GM18858 (cell line): ENCODE results near the gene ZNF503.

Experiments used
- ATAC-seq: cut with Tn5 transposase; IDR thresholded peaks from one replicate; pipeline ENCODE4 v1.9.1; 2021; ENCODE audit not compliant: unreplicated experiment

Gene ZNF503

DNA sequence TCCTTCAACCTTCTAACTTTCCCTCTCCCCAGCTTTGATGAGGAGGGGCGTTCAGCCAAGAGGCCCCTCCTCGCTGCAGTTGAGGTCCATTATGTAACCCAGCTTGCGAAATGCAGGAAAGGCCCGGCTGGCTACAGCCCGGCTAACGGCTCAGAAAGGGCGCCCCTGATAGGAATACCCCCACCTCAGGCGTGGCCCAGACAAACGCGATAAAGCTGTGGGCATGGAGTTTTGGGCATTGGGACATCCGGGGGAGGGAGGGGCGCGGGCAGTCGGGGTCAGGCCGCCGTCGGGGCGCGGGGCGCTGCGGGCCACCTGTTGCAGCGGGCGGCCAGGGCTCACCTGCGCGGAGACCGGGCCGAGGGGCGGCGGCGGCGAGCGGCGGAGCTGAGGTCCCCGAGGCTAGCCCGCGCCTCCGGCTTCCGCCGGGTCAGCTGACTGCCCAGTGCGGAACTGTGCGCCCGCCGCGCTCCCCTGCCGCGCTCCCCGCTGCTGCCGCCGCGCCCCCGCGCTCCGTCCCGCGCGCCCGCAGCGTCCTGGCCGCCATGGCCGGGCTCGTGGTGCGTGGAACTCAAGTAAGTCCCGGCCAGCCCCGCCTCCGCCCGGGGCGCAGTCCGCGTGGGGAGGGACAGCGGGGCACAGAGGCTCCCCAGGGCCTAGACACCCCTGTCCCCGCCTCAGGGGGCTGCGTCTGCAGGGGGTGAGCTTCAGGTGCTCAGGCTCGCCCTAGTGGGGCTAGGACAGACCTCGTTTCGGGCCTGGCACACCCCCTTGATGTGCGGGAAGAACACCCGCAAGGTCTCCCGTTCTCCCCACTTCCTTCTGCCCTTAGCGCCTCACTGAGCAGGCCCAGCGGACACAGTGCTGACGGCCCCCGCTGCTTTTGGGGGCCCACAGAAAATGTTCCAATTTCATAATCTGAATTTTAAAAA lies 29.9 kb upstream of the ZNF503 start, which contains the start of gene LRMDA:
LRMDA (plus strand) TSS at position 445 of the 932 bp plus-strand sequence.
- ATAC-seq: no peak

DNA sequence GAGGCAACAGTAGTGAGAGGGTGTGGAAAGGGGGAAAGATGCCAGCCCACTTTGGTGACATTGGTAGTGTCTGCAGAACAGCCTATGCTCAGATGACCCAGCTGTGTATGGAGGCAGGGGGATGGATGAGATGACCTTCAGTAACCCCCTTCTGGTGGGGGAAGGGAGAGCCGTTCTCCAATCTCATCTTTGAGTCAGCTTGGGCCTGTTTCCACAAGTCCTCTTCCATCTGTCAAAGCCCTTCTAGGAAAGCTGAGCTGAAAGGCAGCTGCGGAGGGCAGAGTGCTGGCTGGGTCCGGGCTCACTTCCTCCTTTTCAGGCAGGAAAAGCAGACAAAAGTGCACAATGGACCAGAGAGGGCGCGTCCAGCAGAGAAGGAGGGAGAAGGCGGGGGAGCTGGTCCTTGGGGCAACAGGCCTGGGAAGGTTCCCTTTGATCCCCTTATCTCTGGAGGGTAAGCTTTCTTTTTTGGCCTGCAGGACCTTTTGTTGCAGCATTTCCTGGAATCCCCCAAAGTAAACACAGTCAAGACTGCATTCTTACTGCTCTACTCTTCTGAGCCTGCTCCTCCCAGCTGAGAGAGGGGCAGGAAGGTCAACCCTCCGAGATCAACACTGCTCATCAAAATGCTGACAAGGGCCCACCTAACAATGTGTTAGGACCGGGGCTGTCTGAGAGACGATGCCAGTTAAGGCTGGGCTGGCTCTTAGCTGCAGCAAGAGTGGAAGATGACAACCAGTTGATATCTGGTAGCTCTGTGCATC lies 28.6 kb upstream of the ZNF503 start:
- no peak for ATAC-seq

DNA sequence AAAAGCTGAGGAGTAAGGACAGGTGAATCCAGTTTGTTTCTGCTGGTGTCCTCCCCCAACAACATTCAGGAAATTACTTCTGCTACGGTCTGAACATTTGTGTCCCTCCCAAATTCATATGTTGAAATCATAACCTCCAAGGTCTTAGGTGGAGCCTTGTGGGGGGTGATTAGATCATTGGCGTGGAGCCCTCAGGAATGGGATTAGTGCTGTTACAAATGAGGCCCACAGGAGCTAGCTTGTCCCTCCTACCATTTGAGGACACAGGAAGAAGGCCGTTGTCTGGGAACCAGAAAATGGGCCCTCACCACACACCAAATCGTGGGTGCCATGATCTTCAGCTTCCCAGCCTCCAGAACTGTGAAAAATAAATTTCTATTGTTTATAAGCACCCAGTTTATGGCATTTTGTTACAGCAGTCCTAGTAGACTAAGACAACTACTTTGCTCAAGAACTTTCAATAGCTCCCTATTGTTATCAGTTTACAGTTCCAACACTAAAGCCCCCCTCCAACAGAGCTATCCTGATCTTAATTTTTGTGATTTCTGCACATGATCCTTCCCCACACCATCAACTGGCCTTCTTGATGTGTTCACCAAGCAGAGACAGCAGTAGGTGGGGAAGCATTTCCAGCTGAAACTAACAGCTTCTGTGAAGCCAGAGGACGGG lies 27.7 kb upstream of the ZNF503 start:
- ATAC-seq: no peak

DNA sequence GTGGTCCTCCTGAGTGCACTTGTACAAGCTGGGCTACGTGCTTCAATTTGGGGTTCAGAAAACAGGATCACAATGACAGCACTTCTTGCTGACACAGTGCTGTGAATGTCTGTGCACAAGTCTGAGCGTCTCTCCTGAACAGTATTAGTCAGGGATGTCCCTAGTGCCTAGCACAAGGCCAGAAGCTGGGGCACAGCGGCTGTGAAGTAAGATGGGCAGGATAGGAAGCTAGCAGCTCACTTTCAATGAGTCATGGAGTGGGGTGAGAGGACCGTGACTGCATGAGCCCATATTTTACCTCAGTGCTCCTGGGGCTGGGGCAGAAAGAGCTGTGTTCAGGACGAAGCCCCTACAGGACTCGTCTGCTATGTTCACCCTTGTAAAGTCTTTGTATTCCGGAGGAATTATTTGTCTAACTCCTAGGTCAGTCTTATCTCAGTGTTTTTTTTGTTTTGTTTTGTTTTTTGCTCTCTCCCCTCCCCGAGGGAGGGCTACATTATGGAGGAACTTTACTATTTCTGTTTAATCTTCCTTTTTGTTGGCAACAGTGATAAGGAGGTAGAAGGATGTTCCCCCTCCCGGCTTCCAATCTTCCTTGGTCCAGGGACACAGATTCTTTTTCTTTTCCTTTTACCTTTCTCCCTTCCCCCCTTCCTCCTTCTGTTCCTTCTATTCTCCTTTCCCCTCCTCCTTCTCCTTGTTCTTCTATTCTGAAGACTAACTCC lies 27.0 kb upstream of the ZNF503 start:
- no peak for ATAC-seq

DNA sequence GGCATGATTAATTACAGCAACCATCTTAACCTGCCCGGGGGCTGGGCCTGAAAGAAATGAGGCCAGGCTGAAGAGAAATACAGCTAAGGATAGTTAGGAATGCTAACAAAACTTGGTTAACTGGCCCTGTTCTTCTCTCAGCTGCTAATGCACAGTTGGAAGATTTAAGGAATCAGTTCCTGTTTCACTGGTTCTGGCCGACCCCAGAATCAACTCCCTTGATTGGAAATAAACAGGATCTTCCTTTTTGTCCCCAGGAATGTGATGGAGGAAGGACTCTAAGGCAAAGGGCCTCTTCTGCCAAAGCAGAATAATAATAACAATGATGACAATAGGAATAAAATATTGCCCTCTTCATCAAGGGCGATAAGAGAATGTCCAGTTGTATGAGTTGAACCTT lies 26.4 kb upstream of the ZNF503 start:
- no peak for ATAC-seq

DNA sequence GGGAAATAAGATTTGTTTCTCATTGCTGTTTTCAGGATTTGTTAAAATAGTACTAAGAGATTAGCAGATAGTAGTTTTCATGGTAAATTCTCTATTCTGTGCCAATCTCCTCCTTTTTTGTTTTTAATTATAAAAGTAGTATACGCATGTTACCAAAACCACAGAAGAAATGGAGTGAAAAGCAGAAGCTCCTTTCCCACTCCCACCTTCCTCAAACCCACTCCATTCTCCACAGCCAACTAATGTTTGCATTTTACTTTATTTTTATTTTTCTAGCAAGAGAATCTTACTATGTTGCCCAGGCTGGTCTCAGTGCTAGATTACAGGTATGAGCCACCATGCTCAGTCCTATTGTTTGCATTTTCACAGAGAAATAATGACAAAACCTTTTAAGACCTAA lies 25.3 kb upstream of the ZNF503 start:
- no peak for ATAC-seq

DNA sequence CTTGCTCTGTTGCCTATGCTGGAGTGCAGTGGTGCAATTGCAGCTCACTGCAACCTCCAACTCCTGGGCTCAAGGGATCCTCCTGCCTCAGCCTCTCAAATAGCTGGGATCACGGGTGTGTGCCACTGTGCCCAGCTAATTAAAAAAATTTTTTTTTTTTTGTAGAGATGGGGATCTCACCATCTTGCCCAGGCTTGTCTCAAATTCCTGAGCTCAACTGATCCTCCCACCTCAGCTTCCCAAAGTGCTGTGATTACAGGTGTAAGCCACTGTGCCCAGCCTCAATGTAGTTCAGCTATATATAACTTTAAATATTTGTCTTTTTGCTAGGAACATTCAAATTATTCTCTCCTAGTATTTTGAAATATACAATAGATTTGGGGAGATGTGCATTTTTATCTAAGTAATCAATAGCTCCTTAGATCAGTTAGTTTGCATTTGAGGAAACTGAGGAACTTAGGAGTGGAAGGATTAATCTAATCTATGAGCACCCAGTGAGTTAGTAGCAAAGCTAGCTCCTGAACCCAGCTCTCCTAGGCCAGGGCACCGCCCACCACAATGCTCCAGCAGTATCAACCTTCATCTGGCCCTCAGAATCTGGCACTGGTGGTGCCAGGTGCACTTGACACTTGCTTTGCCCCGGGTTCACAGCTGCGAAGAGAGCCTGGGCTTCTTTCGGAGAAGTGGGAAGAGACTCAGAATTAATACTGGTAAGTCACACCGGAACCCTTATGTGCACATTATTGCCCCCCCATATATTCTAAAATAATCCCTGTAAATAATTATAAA lies 23.9 kb upstream of the ZNF503 start:
- no peak for ATAC-seq

DNA sequence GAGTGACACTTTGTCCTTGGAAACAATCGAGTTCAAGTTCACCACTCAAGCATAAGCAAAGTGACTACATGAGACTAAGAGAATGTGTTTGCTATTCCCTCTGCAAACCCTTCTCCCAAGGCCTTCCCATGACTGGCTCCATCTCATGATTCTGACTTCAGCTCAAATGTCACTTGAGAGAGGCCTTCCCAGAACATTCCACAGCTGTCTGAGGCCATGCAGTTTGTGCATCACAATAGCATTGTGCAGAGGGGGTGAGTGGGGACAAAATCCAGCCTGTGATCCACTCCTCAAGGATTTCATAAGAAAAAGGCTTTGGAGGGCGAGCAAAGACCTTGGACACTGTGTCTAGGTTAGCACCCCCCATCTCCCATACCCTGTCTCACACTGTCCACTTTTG lies 23.0 kb upstream of the ZNF503 start:
- no peak for ATAC-seq

DNA sequence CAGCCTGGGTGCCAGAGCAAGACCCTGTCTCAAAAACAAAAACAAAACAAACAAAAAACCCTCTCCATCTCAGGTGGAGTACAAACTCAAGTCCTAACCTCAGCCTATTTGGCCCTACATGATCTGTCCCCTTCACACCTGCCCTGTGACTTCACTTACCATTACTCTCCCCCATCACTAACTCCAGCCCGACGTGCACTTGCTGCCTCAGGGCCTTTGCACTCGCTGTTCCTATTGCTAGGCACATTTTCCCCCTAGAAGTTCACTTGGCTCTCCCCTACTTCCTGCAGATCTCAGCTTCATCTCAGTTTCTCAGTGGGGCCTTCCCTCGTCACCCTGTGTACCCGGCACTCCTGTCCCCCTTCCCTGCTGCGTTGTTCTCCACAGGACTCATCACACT lies 21.3 kb upstream of the ZNF503 start:
- ATAC-seq: no peak

DNA sequence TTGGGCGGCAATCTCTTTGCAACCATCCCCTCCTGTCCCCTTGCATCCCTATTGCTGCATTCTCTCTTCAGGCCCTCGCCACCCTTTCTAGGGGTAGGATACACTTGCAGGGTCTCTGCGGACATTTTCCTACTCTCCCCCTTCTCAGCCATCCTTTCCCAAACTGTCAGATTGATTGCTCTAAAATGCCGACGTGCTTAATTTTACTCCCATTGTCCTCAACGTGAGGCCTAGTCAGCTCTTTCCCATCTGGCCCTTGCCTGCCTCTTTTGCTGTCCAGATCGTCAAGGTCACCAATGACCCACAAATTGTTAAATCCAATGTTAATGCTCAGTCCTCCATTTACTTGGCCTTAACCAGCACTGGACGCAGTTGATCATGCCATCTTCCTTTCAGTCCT lies 17.1 kb upstream of the ZNF503 start:
- no peak for ATAC-seq

DNA sequence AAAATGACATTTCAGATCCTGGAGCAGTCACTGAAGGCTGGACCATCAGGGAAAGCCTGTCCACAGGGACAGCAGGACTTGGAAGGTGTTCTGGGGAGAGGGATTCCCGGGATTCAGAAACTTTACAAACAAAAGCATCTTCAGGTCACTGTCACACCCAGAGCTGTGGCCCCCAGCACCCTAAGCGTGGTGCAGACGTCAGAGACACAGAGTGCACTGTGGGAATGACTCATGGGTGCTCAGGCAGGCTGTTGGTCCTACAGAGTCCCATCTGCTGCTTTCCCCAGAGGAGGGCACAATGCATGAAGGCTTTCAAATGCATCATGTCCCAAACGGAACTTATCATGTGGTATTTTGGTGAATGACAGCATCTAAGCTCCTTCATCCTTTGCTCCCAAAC lies 16.7 kb upstream of the ZNF503 start:
- ATAC-seq: no peak

DNA sequence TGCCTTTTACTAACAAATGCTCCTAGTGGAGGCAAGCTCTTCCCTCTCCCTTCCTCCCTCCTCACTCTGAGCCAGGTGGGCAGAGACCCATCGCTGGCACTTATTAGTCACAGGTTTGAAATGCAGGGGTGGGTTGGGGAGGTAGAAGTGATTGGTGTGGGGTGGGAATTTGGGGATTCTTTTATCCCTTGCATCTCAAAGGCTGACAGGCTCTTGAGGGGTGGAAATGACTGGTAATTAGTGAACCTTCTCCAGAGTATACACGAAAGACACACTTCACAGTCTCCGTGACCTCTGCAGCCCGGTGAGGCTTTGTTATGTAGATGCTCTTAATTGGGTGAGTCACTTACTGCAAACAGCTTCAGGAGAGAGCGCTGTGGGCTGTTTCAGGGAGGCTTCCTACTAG lies 16.0 kb upstream of the ZNF503 start:
- ATAC-seq: no peak

DNA sequence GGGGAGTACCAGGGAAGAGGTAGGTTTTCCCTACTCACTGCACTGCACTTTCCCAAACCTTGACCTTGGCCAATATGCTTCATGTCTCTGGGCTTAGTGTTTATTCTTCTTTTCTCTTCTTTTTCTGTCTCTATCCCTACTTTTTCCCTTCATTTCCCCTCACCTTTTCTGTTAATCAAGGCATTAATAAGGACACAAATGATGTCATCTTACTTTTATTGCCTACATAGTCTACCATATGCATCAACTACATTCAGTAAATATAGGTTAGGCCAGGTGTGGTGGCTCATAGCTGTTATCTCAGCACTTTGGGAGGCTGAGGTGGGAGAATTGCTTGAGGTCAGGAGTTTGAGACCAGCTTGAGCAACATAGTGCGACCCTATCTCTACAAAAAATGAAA lies 13.0 kb upstream of the ZNF503 start:
- ATAC-seq: no peak

DNA sequence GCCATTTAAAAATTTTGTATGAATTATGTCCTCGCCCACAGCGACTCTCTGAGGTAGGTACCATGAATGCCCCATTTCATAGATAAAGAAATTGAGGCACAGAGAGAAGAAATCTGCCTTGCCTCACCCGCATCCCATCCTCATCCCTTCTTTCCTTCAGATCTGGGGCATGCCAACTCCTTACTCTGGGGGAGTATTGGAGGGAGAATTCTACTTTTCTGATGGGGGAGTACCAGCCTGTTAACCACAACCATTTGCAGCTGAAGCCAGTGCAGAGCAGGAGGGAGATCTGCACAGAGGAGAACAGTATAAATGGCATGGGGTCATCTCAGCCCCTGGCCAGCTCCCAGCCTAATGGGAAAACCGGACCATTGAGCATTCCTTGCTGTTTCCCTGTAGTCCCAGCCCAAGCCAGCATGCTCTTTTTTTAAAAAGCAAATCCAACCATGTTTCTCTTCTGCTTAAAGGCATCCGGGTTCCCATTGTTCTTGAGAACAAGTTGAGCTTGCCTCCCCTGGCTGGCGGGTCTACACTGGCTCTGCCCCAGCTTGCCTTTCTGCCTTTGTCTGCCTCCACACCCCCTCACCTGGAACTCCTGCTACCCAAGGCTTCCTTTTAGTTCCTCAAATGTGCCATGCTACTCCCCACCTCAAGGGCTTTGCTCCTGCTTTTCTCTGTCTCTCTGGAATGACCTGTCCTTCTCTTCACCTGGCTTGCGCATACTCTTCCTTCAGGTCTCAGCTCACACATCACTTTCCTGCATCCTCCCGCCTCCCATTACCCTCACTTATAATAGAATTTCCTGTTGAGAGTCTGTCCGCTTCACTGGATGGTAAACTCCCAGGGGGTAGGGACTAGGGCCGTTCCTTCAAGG lies 8.8 kb upstream of the ZNF503 start:
- no peak for ATAC-seq

DNA sequence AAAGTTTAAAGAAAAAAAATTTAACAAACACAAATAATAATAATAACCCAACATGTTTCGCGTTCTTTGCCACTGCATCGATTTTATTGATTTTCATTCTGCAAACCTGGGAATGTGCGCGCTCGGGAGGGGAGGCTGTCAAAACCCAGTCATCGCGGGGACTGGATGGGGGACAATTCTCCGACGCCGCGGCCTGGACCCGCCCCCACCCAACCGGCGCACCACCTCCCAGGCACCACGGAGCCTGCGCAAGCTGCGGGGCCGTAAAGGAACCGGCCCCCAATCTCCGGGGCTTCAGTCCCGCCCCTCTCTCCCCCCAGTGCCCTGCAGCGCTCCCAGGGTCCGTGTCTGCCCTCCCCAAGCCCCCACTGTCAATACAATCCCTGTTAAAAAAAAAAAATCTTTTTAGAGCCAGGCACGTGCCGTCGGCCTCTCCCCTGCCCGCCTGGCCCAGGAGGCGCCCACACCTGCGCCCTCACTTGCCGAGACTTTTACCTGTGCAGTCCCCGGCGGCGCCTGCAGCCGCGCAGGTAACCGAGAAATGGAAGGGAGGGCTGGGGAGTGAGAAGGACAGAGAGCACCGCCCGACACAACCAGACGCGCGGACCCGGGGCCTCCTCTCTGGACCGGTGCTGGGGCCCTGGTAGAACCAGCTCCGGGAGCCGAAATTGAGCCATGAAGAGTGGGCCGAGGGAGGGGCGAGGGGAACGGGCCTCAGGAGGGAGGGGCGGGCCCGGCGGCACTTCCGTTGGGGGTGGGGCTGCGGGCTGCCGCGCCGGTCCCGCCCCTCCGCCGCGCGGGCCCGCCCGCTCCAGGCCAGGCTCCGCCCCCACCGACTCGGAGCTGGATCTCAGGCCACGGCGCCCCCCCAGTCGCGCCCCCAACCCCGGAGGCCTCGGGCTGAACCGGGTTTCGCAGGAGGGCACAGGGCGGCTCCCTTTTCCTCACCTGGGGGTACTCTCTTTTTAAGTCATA lies 7.6 kb upstream of the ZNF503 start:
- no peak for ATAC-seq

DNA sequence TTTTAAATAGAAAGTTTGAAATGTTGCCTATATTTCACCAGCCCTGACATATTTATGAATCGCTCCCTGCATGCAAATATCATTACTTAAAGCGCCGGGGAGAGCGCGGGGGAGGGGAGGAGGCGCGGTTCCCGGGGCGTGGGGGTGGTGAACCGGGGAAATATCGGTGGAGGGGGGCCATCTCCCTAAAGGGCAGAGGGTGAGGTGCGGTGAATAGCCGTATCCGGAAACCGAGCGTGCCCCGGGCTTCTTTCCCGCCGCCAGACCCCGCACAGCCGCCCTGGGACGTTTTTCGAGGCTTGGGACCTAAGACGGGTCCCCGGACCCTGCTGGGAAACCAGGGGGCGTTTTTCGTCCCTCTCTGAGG lies 6.9 kb upstream of the ZNF503 start:
- no peak for ATAC-seq

DNA sequence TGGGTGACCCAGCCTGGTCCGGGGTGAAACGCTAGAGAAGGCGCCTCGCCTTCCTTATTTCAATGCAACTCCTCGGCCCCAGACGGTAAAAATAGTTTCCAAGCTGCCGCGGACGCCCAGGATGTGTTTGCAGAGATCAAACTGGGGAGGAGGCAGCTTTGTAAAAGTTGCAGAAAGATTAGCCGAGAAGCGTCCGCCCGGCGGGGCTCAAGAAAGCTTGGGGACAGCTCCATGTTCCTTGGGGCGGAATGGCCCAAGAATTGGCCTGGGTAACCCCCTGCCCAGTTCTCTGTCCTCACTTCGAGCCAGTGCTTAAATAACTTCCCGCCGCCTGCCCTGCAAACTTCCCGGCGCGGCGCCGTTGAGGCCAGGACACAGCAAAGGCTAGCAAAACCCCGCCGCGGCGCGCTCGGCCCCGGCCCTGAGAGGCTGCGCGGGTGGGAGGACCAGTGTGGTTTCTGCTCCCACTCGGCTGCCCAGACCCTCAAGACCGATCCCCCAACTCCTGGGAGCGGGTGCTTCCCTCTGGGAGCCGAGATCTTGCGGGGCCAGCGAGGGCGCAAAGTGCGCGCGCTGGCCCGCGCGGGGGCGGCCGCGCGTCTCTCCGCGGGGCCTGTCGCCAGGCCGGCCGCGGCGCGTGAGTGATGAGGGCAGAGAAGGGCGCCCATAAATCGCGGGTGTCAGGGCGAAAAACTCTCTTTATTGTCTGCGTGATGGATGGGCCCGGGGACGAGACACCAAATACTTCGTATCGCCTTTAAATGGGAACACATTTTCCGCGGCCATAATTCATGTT lies 6.3 kb upstream of the ZNF503 start:
- no peak for ATAC-seq
